Stimulated activated CD8-positive, alpha-beta memory T cell treated with anti-CD3 and anti-CD28 coated beads, Interleukin-12 subunit alpha, Interleukin-12 subunit beta, amount 100 ng/mL, for 24 hours (primary cell): ENCODE measurements around the gene NUP155.
A peak's percentile ranks its signal among the peaks of the same experiment; 100 is the strongest.
"Not testable (repeated sequence)": the region's sequence is repeated elsewhere in the genome, so short reads cannot be mapped to it uniquely, and the experiment has no call there.

Experiments
- DNase-seq: peaks from one replicate; pipeline ENCODE4 v3.0.0-alpha.2; 2020; ENCODE audit errors: extremely low read depth

The NUP155 gene

GRCh38 chr5:37283214-37283820 lies 87.6 kb downstream of the NUP155 start:
- DNase-seq = no peak

- DNase-seq = no peak
These were observed 95.4 kb downstream of the NUP155 start for GRCh38 chr5:37275511-37275910.

- DNase-seq = no peak
These were observed 98.4 kb downstream of the NUP155 start for GRCh38 chr5:37272511-37272910.

DNA sequence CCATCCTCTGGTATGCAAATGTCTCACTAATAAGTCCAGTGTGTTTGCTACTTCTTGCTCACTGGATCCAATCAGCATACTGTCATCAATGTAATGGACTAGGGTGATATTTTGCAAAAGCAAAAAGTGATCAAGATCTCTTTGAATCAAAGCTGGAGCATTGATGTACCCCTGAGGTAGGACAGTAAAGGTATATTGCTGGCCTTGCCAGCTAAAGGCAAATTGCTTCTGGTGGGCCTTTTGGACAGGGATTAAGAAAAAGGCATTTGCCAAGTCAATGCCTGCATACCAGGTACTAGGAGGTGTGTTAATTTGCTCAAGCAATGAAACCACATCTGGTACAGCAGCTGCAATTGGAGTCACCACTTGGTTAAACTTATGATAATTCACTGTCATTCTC lies 102.8 kb downstream of the NUP155 start:
- DNase-seq = not testable (repeated sequence)

DNA sequence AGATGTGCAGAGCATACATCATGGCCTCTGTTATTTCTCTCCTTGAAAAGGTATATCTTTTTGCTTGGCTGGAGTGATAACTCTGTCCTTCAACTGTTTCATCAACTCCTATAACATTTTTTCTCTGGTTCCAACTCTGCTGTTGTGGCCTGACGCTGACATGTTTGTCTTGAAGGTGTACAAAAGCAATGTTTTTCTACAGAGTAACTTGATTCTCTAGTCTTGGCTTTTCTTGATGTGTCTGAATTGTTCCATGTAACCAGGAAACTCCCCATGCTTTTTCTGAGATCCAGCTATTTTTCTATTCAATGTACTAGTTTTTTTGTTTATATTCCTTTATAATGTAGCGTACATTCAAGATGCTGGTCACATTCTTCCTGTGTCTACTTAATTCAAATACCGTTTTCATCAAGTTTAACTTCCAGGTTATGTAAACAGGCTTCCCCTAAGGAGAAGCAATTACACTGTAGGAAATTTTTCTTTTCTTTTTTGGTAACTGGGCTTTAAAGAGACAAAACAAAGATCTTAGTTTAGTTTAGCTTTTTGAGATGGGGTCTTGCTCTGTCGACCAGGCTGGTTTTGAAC lies 115.0 kb downstream of the NUP155 start:
- DNase-seq = no peak

DNA sequence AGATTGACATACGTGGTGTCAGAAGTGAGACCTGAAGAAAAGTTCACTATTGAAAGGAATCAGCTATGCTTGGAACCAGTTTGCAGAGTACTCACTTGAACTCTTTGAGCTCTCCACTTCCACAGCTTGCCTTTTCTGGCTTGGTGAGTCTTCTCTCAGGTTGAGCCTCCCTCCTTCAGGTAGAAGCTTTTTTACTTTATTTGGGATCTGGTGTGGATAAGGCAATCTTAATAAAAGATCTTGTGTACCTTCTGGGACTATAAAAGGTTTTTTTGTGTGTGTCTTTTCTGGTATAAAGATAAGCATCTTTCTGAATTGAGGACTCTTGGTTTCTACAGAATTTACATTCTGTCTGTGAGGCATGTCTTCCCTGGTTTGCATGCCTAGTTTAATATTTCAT lies 116.3 kb downstream of the NUP155 start:
- no peak for DNase-seq

DNA sequence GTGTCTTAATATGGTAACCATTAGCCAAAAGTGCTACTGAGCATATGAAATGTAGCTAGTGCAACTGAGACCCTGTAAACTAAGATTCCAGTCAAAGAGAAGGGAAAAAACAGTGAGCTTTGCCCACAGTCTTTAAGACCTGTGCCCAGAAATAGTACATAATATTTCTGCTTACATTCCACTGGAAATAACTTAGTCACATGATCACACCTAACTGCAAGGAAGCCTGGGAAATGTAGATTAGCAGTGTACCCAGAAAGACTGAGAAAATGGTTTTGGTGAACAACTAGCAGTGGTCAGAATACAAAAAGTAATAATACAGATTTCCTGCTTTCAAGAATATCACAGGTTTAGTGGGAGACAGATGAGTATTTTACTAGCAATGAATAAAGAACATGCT lies 119.2 kb downstream of the NUP155 start:
- no peak for DNase-seq

DNA sequence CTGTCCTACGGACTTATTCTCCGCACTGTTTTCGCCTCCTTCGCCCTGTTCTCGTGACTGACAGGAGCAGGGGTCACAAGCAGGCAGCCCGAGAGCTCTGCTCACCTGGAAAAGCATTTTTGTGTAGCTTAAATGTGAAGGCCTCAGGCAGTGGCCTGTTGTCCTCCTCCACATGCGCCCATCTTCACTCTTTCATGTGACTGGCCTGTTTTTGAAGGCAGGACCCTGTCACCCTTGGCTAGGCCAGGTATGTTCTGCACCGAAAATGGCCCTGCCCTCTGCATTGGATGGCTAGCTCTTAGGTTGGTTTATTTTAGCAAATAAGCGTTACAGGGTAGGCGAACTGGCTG lies 121.1 kb downstream of the NUP155 start:
- DNase-seq = no peak

GRCh38 chr5:37248970-37249814 lies 121.7 kb downstream of the NUP155 start, which contains the start of gene CPLANE1:
CPLANE1 (minus strand) TSS chr5:37249376; CDS start chr5:37247698, 1,678 bp downstream.
- peak; percentile 30 for DNase-seq

- DNase-seq = no peak
These were observed 122.4 kb downstream of the NUP155 start for GRCh38 chr5:37248421-37248969.

GRCh38 chr5:37247496-37247895 lies 123.4 kb downstream of the NUP155 start:
- DNase-seq = no peak

DNA sequence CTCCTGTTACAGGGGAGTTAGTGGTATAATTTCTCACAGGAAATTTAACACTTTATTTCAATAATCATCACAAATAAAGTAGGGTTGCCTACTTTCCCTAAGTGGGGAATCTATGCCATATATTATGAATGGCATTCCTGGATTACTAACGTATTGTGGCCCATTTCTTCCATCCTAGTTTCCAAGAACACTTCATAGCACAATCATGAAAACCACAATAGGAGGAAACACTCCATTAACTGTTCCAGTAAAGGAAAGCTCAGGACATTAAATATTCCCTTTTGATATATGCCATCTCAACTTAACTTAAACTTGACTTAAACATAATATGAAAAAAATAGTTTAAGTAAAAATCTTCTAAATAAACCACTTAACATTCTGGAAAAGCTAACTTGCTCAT lies 123.9 kb downstream of the NUP155 start:
- no peak for DNase-seq
